ENCODE measurements around the gene LEMD2. TPM values are rescaled to one million over a fixed set of nuclear protein-coding genes. Genes with fewer than 3 reads are reported as not detected.

Gene LEMD2
- total RNA-seq, 1 experiment from 2014 or later, result 75.8 TPM

DNA sequence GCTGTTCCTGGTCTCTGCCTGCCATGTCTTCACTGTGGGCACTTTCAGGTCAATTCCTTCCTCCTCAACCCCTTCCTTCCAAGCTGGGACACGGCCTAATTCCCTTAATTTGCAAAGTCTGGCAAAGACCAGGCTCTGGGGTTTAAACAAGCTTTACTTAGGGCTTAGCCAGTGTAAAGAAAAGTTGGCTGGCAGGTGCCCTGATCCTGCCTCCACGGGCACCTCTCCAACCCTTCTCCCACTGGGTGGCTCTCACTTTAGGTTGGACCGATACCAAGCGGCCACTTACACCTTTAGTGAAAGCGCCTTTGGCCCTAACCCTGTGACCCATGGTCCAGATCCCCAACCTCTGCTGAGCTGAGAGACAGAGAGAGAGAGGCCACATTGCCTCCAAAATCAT, 28.6 kb upstream of the LEMD2 start:
- intact Hi-C loops (cut with micrococcal nuclease; ENCODE audit: unreplicated experiment), result no loop called here
- ChIA-PET CTCF (no interaction called here), POLR2A (ENCODE audit: low non-redundant PET) (no interaction called here)
- Histone ChIP-seq H3K4me1 (ENCODE audit: insufficient read depth, low read length, poor library complexity, severe bottlenecking) (peaks cover 14% of the 10 kb centered on the region), H3K36me3 (ENCODE audit: insufficient read depth, low read length, poor library complexity, severe bottlenecking) (no peaks in the 10 kb centered on the region), H3K9me3 (ENCODE audit: low read depth, low read length, poor library complexity, severe bottlenecking) (no peaks in the 10 kb centered on the region), H3K4me3 (ENCODE audit: low read depth, low read length, poor library complexity, severe bottlenecking) (no peak overlapping the region), H3K27me3 (replicated peaks; ENCODE audit: insufficient read depth, low read depth, low read length, poor library complexity) (no peaks in the 10 kb centered on the region), H3K27ac (ENCODE audit: low read depth, low read length, poor library complexity, severe bottlenecking) (no peak overlapping the region)
- DNase-seq (ENCODE audit: low spot score), result no peak
- no peak for TF ChIP-seq EZH2 (IDR thresholded peaks at IDR 0.05; ENCODE audit: borderline replicate concordance, low read depth, low read length, poor library complexity, severe bottlenecking)
- no TSS peak for BruUV-seq (replicated peaks)

DNA sequence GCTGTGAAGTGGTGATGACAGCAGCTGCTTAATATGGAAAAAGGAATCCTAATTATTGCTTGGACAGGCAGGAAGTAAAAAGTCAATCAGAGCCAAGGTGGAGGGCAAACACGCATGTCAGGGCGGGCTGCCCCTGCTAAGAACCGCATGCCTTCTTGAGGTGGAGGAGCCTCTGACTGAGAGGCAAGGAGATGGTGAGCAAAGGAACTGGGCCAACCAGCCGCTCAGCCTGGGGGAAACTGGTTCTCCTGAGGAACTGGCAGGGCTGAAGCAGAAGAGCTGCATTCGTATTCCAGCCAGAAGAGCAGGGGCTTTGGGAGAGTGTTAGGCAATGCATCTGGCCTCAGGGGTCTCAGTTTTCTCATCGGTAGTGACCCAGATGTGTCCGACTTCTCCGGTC, 28.0 kb upstream of the LEMD2 start:
- ChIA-PET POLR2A (ENCODE audit: low non-redundant PET) (no interaction called here), CTCF (no interaction called here)
- H3K36me3 ChIP-seq (ENCODE audit: insufficient read depth, low read length, poor library complexity, severe bottlenecking), result no peaks in the 10 kb centered on the region
- no peaks in the 10 kb centered on the region for H3K9me3 ChIP-seq (ENCODE audit: low read depth, low read length, poor library complexity, severe bottlenecking)
- H3K4me3 ChIP-seq (ENCODE audit: low read depth, low read length, poor library complexity, severe bottlenecking), result no peak overlapping the region
- intact Hi-C loops (cut with micrococcal nuclease; ENCODE audit: unreplicated experiment), result no loop called here
- TF ChIP-seq EZH2 (IDR thresholded peaks at IDR 0.05; ENCODE audit: borderline replicate concordance, low read depth, low read length, poor library complexity, severe bottlenecking), result no peak
- TF ChIP-seq, protein P1, sequence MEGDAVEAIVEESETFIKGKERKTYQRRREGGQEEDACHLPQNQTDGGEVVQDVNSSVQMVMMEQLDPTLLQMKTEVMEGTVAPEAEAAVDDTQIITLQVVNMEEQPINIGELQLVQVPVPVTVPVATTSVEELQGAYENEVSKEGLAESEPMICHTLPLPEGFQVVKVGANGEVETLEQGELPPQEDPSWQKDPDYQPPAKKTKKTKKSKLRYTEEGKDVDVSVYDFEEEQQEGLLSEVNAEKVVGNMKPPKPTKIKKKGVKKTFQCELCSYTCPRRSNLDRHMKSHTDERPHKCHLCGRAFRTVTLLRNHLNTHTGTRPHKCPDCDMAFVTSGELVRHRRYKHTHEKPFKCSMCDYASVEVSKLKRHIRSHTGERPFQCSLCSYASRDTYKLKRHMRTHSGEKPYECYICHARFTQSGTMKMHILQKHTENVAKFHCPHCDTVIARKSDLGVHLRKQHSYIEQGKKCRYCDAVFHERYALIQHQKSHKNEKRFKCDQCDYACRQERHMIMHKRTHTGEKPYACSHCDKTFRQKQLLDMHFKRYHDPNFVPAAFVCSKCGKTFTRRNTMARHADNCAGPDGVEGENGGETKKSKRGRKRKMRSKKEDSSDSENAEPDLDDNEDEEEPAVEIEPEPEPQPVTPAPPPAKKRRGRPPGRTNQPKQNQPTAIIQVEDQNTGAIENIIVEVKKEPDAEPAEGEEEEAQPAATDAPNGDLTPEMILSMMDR (conservative IDR thresholded peaks at IDR 0.05; ENCODE audit: low read depth, low read length), result no peak
- H3K27ac ChIP-seq (ENCODE audit: low read depth, low read length, poor library complexity, severe bottlenecking), result no peak overlapping the region
- no peak for DNase-seq (ENCODE audit: low spot score)
- no peaks in the 10 kb centered on the region for H3K27me3 ChIP-seq (replicated peaks; ENCODE audit: insufficient read depth, low read depth, low read length, poor library complexity)
- H3K4me1 ChIP-seq (ENCODE audit: insufficient read depth, low read length, poor library complexity, severe bottlenecking), result peaks cover 19% of the 10 kb centered on the region
- BruUV-seq (replicated peaks), result no TSS peak

DNA sequence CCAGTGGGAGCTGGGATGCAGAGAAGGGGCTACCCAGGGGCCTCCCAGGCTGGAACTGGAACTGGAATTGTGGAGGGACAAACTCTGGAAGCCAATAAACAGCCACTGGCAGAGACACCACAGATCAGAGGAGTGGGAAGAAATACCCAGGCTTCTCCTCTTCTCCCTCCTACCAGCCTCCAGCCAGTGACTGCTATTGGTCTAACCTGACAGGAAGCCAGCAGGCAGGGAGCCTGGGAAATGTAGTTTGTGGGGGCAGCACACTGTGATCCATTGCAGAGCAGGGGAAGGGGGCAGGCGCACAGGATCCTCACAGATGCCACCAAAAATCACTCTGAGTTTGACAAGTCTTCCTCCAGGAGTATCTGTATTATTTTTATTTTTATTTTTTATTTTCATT, 26.9 kb upstream of the LEMD2 start:
- no TSS peak for BruUV-seq (replicated peaks)

More for the DNA sequence above, 26.9 kb upstream of the LEMD2 start:
- ChIA-PET CTCF (interaction anchor here (0.6 kb wide), 1 partner anchor 10 kb away, joined by 4 read pairs; no protein-coding TSS in a partner anchor), POLR2A (ENCODE audit: low non-redundant PET) (no interaction called here)
- H3K9me3 ChIP-seq (ENCODE audit: low read depth, low read length, poor library complexity, severe bottlenecking), result no peaks in the 10 kb centered on the region
- intact Hi-C loops (cut with micrococcal nuclease; ENCODE audit: unreplicated experiment), result no loop called here
- TF ChIP-seq, protein P1 (conservative IDR thresholded peaks at IDR 0.05; ENCODE audit: low read depth, low read length), result no peak
- no peak for TF ChIP-seq EZH2 (IDR thresholded peaks at IDR 0.05; ENCODE audit: borderline replicate concordance, low read depth, low read length, poor library complexity, severe bottlenecking)
- H3K27ac ChIP-seq (ENCODE audit: low read depth, low read length, poor library complexity, severe bottlenecking), result no peak overlapping the region
- peaks cover 19% of the 10 kb centered on the region for H3K4me1 ChIP-seq (ENCODE audit: insufficient read depth, low read length, poor library complexity, severe bottlenecking)
- no peaks in the 10 kb centered on the region for H3K27me3 ChIP-seq (replicated peaks; ENCODE audit: insufficient read depth, low read depth, low read length, poor library complexity)
- H3K4me3 ChIP-seq (ENCODE audit: low read depth, low read length, poor library complexity, severe bottlenecking), result no peak overlapping the region
- peak; percentile 68 for DNase-seq (ENCODE audit: low spot score)
- no peaks in the 10 kb centered on the region for H3K36me3 ChIP-seq (ENCODE audit: insufficient read depth, low read length, poor library complexity, severe bottlenecking)
